ENCODE data around the gene HMCN2.
"Not testable (repeated sequence)": the region's sequence is repeated elsewhere in the genome, so short reads cannot be mapped to it uniquely, and the experiment has no call there.

The HMCN2 gene

GRCh38 chr9:130399768-130400167, 134.2 kb downstream of the HMCN2 start:
- TF ChIP-seq CTCF (IDR thresholded peaks at IDR 0.05; ENCODE audit: insufficient read depth, low read depth, low read length, missing control alignments), result no peak
- no peak for DNase-seq (ENCODE audit: low read depth)
- H3K4me3 ChIP-seq (ENCODE audit: low read depth, low read length), result no peak overlapping the region

GRCh38 chr9:130400870-130401269, 135.3 kb downstream of the HMCN2 start:
- no peak for DNase-seq (ENCODE audit: low read depth)
- H3K4me3 ChIP-seq (ENCODE audit: low read depth, low read length), result no peak overlapping the region
- no peak for TF ChIP-seq CTCF (IDR thresholded peaks at IDR 0.05; ENCODE audit: insufficient read depth, low read depth, low read length, missing control alignments)

GRCh38 chr9:130401742-130402141, 136.2 kb downstream of the HMCN2 start:
- DNase-seq (ENCODE audit: low read depth); H3K4me3 ChIP-seq (ENCODE audit: low read depth, low read length): not testable (repeated sequence)

- H3K4me3 ChIP-seq (ENCODE audit: low read depth, low read length), result no peak overlapping the region
- DNase-seq (ENCODE audit: low read depth), result no peak
- no peak for TF ChIP-seq CTCF (IDR thresholded peaks at IDR 0.05; ENCODE audit: insufficient read depth, low read depth, low read length, missing control alignments)
Observed at GRCh38 chr9:130402243-130402642, 136.7 kb downstream of the HMCN2 start.

- DNase-seq (ENCODE audit: low read depth), result no peak
- no peak for TF ChIP-seq CTCF (IDR thresholded peaks at IDR 0.05; ENCODE audit: insufficient read depth, low read depth, low read length, missing control alignments)
- no peak overlapping the region for H3K4me3 ChIP-seq (ENCODE audit: low read depth, low read length)
Observed at GRCh38 chr9:130402645-130403440, 137.3 kb downstream of the HMCN2 start.

GRCh38 chr9:130405657-130406257, 140.2 kb downstream of the HMCN2 start:
- no peak for TF ChIP-seq CTCF (IDR thresholded peaks at IDR 0.05; ENCODE audit: insufficient read depth, low read depth, low read length, missing control alignments)
- no peak overlapping the region for H3K4me3 ChIP-seq (ENCODE audit: low read depth, low read length)
- DNase-seq (ENCODE audit: low read depth), result no peak

GRCh38 chr9:130406278-130406895, 140.8 kb downstream of the HMCN2 start:
- DNase-seq (ENCODE audit: low read depth), result no peak
- TF ChIP-seq CTCF (IDR thresholded peaks at IDR 0.05; ENCODE audit: insufficient read depth, low read depth, low read length, missing control alignments), result no peak
- no peak overlapping the region for H3K4me3 ChIP-seq (ENCODE audit: low read depth, low read length)

All from GM12865 (cell line).